Uterus (tissue), 4 donors: ENCODE results near the gene PLPP1. TPM values are rescaled to one million over a fixed set of nuclear protein-coding genes. Genes with fewer than 3 reads are reported as not detected.

Experiments
- DNase-seq, 2 donors: peaks; one replicate each; pipeline ENCODE4 v3.0.0-alpha.2; 2019 to 2020
- H3K27ac ChIP-seq, 2 donors: fragments of 200-600 bp; sonication (generic); 1 replicate in 1 of 2; 2 replicates in 1 of 2; pipeline ENCODE4 v1.5.1; 2016 to 2018
- H3K27me3 ChIP-seq, 2 donors: fragments of 200-600 bp; sonication (generic); one replicate each; pipeline ENCODE4 v1.5.1; 2018 to 2019; ENCODE audit warnings: control low read depth in 1 of 2
- H3K36me3 ChIP-seq, 2 donors: fragments of 200-600 bp; sonication (generic); one replicate each; pipeline ENCODE4 v1.5.1; 2019; ENCODE audit warnings: control low read depth in 1 of 2
- H3K4me1 ChIP-seq, 2 donors: fragments of 200-600 bp; sonication (generic); one replicate each; pipeline ENCODE4 v1.5.1; 2018 to 2019; ENCODE audit warnings: control low read depth in 1 of 2
- H3K4me3 ChIP-seq, 2 donors: fragments of 200-600 bp; sonication (generic); 1 replicate in 1 of 2; 2 replicates in 1 of 2; pipeline ENCODE4 v1.5.1; 2018 to 2019; ENCODE audit warnings: mild to moderate bottlenecking in 1 of 2
- H3K9me3 ChIP-seq, 2 donors: fragments of 200-600 bp; sonication (generic); one replicate each; pipeline ENCODE4 v1.5.1; 2019; ENCODE audit warnings: control low read depth in 1 of 2
- POLR2A ChIP-seq, 2 donors: fragments of 450-650 bp; IDR thresholded peaks; one replicate each; pipeline ENCODE4 v1.6.1; 2016; ENCODE audit warnings: antibody characterized with exemption in 2 of 2, mild to moderate bottlenecking in 1 of 2, moderate library complexity in 1 of 2
- intact Hi-C: fragments of 100-400 bp; cut with DNase I; formaldehyde crosslinking; loops from one replicate; pipeline ENCODE4 v1.15.1; 2023; ENCODE audit warnings: low total_unique reads
- total RNA-seq, 4 donors: library from RNA; depleted of rRNA in 3 of 4; stranded (reverse); fragments of >200 nt in 3 of 4; gene quantifications; one replicate each; pipeline versions ENCODE4 v1.1.0 to v1.2.4, GENCODE V29; 2014 to 2023
- TF ChIP-seq, protein P1 (sequence below), 4 experiments: fragments of 200-600 bp in 2 of 4; fragments of 450-650 bp in 2 of 4; sonication (generic) in 2 of 4; IDR thresholded peaks; one replicate each; pipeline ENCODE4 v1.5.1; 2016 to 2019; ENCODE audit warnings: antibody characterized with exemption in 4 of 4, mild to moderate bottlenecking in 2 of 4, moderate library complexity in 1 of 4
- donor health status: DM: yes; HTN: yes; CAD: no.

PLPP1 gene
- total RNA-seq, 4 donors from 2014 or later: 83.4 to 297 (median 175) TPM

DNA sequence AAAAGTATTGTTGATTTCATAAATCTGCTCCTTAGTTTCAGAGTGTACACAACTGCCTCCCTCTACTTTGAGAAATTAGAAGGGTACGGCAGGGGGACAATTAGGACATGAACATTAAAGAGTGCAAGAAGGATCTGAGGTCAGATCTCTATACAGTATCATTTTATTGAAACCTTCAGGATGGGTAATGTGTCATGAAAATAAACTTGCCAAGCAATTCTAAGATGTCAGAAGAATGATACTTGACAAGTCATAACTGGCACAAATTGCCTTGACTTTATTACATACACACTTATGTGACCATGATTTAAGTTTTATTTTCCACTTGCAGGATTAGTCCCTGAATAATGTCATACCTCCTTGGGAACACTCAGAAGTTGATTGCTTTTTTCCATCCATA is 92.8 kb downstream of the PLPP1 start:
- DNase-seq: no peak
- no peak for TF ChIP-seq POLR2A (IDR thresholded peaks at IDR 0.05)
- TF ChIP-seq, protein P1, sequence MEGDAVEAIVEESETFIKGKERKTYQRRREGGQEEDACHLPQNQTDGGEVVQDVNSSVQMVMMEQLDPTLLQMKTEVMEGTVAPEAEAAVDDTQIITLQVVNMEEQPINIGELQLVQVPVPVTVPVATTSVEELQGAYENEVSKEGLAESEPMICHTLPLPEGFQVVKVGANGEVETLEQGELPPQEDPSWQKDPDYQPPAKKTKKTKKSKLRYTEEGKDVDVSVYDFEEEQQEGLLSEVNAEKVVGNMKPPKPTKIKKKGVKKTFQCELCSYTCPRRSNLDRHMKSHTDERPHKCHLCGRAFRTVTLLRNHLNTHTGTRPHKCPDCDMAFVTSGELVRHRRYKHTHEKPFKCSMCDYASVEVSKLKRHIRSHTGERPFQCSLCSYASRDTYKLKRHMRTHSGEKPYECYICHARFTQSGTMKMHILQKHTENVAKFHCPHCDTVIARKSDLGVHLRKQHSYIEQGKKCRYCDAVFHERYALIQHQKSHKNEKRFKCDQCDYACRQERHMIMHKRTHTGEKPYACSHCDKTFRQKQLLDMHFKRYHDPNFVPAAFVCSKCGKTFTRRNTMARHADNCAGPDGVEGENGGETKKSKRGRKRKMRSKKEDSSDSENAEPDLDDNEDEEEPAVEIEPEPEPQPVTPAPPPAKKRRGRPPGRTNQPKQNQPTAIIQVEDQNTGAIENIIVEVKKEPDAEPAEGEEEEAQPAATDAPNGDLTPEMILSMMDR (IDR thresholded peaks at IDR 0.05): no peak
- intact Hi-C loops: no loop called here
- Histone ChIP-seq H3K27ac (peak overlapping the region; percentile 89 to 98), H3K4me1 (peaks cover 7 to 24% of the 10 kb centered on the region in 2 donors), H3K4me3 (no peak overlapping the region), H3K9me3 (no peaks in the 10 kb centered on the region), H3K36me3 (no peaks in the 10 kb centered on the region), H3K27me3 (no peaks in the 10 kb centered on the region)

DNA sequence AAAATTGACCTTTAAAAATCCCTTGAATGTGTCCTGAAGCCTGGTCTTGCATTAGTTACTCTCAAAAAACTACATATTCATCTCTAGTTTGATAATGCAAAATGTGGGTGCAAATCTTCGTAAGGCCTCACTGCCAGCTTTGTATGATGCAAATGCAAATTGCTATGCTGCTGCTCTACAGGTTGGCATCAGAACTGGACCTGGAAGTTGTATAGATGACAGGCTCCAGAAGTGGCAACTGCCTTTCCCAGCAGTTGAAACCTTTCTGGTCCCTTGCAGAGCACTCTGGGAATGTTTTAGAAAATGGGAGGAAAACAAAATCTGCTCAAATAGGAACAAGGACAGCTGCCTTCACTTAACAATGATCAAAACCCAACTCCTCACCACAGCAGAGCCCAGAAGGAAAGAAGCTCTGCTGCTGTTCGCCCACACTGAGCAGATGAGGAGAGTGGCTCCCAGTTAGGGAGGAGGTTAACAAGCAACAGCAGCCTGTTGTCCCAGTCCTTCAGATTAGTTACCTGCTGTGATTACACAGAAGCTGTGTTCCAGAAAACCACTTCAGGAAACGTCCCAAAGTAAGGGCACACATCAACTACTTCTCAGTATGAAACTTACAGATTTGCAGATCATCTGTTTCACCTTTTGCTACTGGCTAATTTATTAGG is 93.5 kb downstream of the PLPP1 start:
- H3K9me3 ChIP-seq: no peaks in the 10 kb centered on the region
- no peaks in the 10 kb centered on the region for H3K27me3 ChIP-seq
- intact Hi-C loops: no loop called here
- DNase-seq: no peak
- H3K4me1 ChIP-seq: peaks cover 7 to 24% of the 10 kb centered on the region in 2 donors
- no peaks in the 10 kb centered on the region for H3K36me3 ChIP-seq
- H3K4me3 ChIP-seq: no peak overlapping the region
- H3K27ac ChIP-seq: peak overlapping the region; percentile 89 to 98
- no peak for TF ChIP-seq POLR2A (IDR thresholded peaks at IDR 0.05)
- TF ChIP-seq, protein P1 (IDR thresholded peaks at IDR 0.05): no peak

DNA sequence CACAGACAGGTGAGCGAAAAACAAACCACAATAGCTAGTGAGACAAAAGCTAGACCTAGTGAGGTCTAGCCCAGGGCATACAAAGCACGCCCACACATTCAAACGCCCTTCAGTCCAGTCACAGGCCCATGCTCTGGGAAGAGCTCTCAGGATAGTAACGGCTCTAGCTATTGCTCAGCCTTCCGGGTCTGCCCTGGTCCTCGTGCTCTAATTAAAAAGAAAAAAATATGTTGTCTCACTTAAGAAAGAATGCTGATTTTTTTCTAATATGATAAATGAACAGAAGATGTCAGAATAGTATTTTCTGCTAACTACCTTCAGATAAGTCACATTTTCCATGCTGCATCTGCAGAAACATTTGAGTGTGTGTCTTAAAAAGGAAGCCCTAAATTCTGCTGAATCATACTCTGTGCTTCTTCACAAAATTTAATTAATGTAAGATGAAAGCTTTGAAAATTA is 94.5 kb downstream of the PLPP1 start:
- no peak overlapping the region for H3K4me3 ChIP-seq
- intact Hi-C loops: no loop called here
- no peaks in the 10 kb centered on the region for H3K9me3 ChIP-seq
- H3K4me1 ChIP-seq: peaks cover 7 to 24% of the 10 kb centered on the region in 2 donors
- DNase-seq: peak; percentile 42 to 48
- peak overlapping the region; percentile 89 to 98 for H3K27ac ChIP-seq
- no peaks in the 10 kb centered on the region for H3K36me3 ChIP-seq
- TF ChIP-seq, protein P1 (IDR thresholded peaks at IDR 0.05): no peak
- TF ChIP-seq POLR2A (IDR thresholded peaks at IDR 0.05): no peak
- no peaks in the 10 kb centered on the region for H3K27me3 ChIP-seq

DNA sequence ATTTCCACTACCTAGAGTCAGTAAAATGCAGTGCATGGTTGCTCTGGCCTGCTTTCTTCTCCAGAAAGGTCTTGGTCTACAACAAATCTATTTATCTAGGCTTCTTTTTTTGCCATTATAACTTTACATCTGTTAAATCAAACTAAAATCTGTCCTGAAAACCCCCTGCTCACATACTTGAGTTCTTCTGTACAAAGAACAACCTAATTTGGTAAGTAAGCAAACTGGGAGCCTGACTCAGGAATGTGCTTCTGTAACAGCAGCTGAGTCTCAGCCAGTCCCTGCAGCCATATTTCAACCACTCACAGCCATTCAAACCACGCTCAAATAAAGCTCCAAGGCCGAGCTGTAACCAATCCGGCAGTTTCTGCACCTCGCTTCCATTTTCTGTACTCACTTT is 95.8 kb downstream of the PLPP1 start:
- Histone ChIP-seq H3K4me1 (peaks cover 7 to 24% of the 10 kb centered on the region in 2 donors), H3K4me3 (no peak overlapping the region), H3K27ac (peak overlapping the region; percentile 89 to 98), H3K9me3 (no peaks in the 10 kb centered on the region), H3K36me3 (no peaks in the 10 kb centered on the region), H3K27me3 (no peaks in the 10 kb centered on the region)
- TF ChIP-seq, protein P1 (IDR thresholded peaks at IDR 0.05): no peak
- no peak for TF ChIP-seq POLR2A (IDR thresholded peaks at IDR 0.05)
- DNase-seq: peak; percentile 61 to 69
- intact Hi-C loops: no loop called here

DNA sequence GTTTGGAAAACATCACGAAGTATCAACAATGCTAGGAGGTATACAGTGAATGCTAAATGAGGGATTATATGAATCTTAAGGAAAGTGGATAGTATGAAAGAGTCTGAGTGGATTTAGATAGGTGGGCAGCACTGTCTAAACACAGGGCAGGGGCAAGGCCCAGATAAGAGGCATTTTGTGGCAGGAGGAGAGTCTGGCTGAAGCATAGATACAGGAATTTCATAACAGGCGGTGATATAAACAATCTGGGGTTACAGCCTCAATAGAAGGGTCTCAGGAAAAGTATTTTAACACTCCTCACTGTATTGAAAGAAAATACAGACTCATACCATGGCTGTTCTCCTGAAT is 96.9 kb downstream of the PLPP1 start:
- no peak for DNase-seq
- intact Hi-C loops: no loop called here
- no peak for TF ChIP-seq POLR2A (IDR thresholded peaks at IDR 0.05)
- TF ChIP-seq, protein P1 (IDR thresholded peaks at IDR 0.05): no peak
- Histone ChIP-seq H3K4me3 (no peak overlapping the region), H3K9me3 (no peaks in the 10 kb centered on the region), H3K27ac (peak overlapping the region; percentile 89 to 98), H3K36me3 (no peaks in the 10 kb centered on the region), H3K27me3 (no peaks in the 10 kb centered on the region), H3K4me1 (peaks cover 7 to 24% of the 10 kb centered on the region in 2 donors)
